H1 (cell line): ENCODE data around the gene TFDP3. TPM values are rescaled to one million over a fixed set of nuclear protein-coding genes. Genes with fewer than 3 reads are reported as not detected.

Experiments
- CTCF ChIA-PET: fragments of 300-600 bp; sonication (Branson Sonifier 250); formaldehyde crosslinking; loops from one replicate; lab custom pipeline; 2021; ENCODE audit not compliant: partially characterized antibody; lab: Charles Lee
- POLR2A ChIA-PET: fragments of 300-600 bp; sonication (Branson Sonifier 250); formaldehyde crosslinking; loops from one replicate; lab custom pipeline; 2021; ENCODE audit warnings: inconsistent platforms; ENCODE audit not compliant: partially characterized antibody; lab: Charles Lee
- DNase-seq, 2 experiments: peaks; one replicate each; pipeline versions ENCODE4 v3.0.0 to v3.0.0-alpha.2; 2010 to 2022; ENCODE audit warnings: low spot score in 2 of 2, low read depth in 1 of 2, mixed read lengths in 1 of 2
- FAIRE-seq: peaks from 2 replicates; lab custom pipeline; 2011; peaks lifted over from hg19 to GRCh38; lab: Jason Lieb, UNC
- H2AFZ ChIP-seq: 2 replicates; pipeline ENCODE4 v1.8.1; 2012; ENCODE audit warnings: low read length, inconsistent platforms
- H2AK5ac ChIP-seq: 2 replicates; pipeline ENCODE4 v1.6.1; 2013; ENCODE audit warnings: low read depth, low read length
- H2BK120ac ChIP-seq: replicated peaks from 2 replicates; pipeline ENCODE3; 2013; ENCODE audit warnings: low read depth, low read length, inconsistent platforms
- H2BK12ac ChIP-seq: 2 replicates; pipeline ENCODE4 v1.6.1; 2013; ENCODE audit warnings: low read depth, low read length
- H2BK15ac ChIP-seq: 2 replicates; pipeline ENCODE4 v1.6.1; 2013; ENCODE audit warnings: low read length
- H2BK20ac ChIP-seq: 2 replicates; pipeline ENCODE4 v1.6.1; 2013; ENCODE audit warnings: low read length
- H2BK5ac ChIP-seq: 2 replicates; pipeline ENCODE4 v1.6.1; 2013; ENCODE audit warnings: low read depth, low read length
- H3K14ac ChIP-seq: 2 replicates; pipeline ENCODE4 v1.6.1; 2013; ENCODE audit warnings: inconsistent platforms; ENCODE audit not compliant: insufficient read length
- H3K18ac ChIP-seq: 2 replicates; pipeline ENCODE4 v1.6.1; 2013; ENCODE audit warnings: low read length; ENCODE audit errors: extremely low read depth
- H3K23ac ChIP-seq: 2 replicates; pipeline ENCODE4 v1.6.1; 2013; ENCODE audit warnings: inconsistent platforms; ENCODE audit not compliant: insufficient read length
- H3K23me2 ChIP-seq: 2 replicates; pipeline ENCODE4 v1.6.1; 2013; ENCODE audit warnings: low read depth, low read length
- H3K27ac ChIP-seq: 2 replicates; pipeline ENCODE4 v1.6.1; 2011; ENCODE audit warnings: low read depth, low read length, inconsistent platforms
- H3K27me3 ChIP-seq, 4 experiments: replicated peaks in 1 of 4; 1 replicate in 1 of 4; 2 replicates in 3 of 4; pipeline versions ENCODE4 v1.6.1 to v1.8.1; 2011 to 2013; ENCODE audit warnings: low read length in 3 of 4, mild to moderate bottlenecking in 3 of 4, inconsistent platforms in 2 of 4, mixed read lengths in 2 of 4, moderate library complexity in 1 of 4; ENCODE audit not compliant: control insufficient read depth in 3 of 4, insufficient read depth in 3 of 4; ENCODE audit errors: extremely low read depth in 1 of 4
- H3K36me3 ChIP-seq, 4 experiments: 2 replicates each; pipeline versions ENCODE4 v1.6.1 to v1.8.1; 2011 to 2013; ENCODE audit warnings: mild to moderate bottlenecking in 4 of 4, low read length in 3 of 4, moderate library complexity in 2 of 4, control low read depth in 1 of 4, inconsistent platforms in 1 of 4; ENCODE audit not compliant: insufficient read depth in 4 of 4, control insufficient read depth in 2 of 4
- H3K4ac ChIP-seq: replicated peaks from 2 replicates; pipeline ENCODE3; 2013; ENCODE audit warnings: low read length, low read depth, mixed read lengths, inconsistent platforms; ENCODE audit not compliant: insufficient read length
- H3K4me1 ChIP-seq, 4 experiments: replicated peaks in 1 of 4; 1 replicate in 1 of 4; 2 replicates in 3 of 4; pipeline versions ENCODE4 v1.6.1 to v1.8.1; 2011 to 2013; ENCODE audit warnings: low read length in 3 of 4, inconsistent platforms in 2 of 4, mixed read lengths in 1 of 4; ENCODE audit not compliant: insufficient read depth in 4 of 4, control insufficient read depth in 3 of 4
- H3K4me2 ChIP-seq, 2 experiments: 2 replicates each; pipeline versions ENCODE4 v1.6.1 to v1.8.1; 2011 to 2013; ENCODE audit warnings: low read depth in 2 of 2, low read length in 2 of 2, control low read depth in 1 of 2, inconsistent platforms in 1 of 2, mild to moderate bottlenecking in 1 of 2; ENCODE audit not compliant: insufficient read depth in 1 of 2
- H3K4me3 ChIP-seq, 4 experiments: fragments of 200-600, 300-600 bp in 1 of 4; sonication (generic), shearing (Covaris generic), sonication (Bioruptor Twin) in 1 of 4; 2 replicates each; pipeline versions ENCODE4 v1.5.1 to v1.8.1; 2011 to 2016; ENCODE audit warnings: low read length in 4 of 4, low read depth in 3 of 4, control low read depth in 2 of 4, inconsistent platforms in 2 of 4, mild to moderate bottlenecking in 2 of 4, mixed read lengths in 1 of 4, moderate library complexity in 1 of 4; ENCODE audit not compliant: insufficient read depth in 2 of 4; ENCODE audit errors: extremely low read depth in 1 of 4
- H3K56ac ChIP-seq: replicated peaks from 2 replicates; pipeline ENCODE3; 2013; ENCODE audit warnings: low read depth, mild to moderate bottlenecking, mixed read lengths, low read length, inconsistent platforms; ENCODE audit not compliant: insufficient read length
- H3K79me1 ChIP-seq: 2 replicates; pipeline ENCODE4 v1.6.1; 2013; ENCODE audit warnings: low read depth, low read length, control low read depth
- H3K79me2 ChIP-seq, 2 experiments: 2 replicates each; pipeline versions ENCODE4 v1.6.1 to v1.8.1; 2012 to 2013; ENCODE audit warnings: low read length in 2 of 2, mild to moderate bottlenecking in 2 of 2, inconsistent platforms in 1 of 2; ENCODE audit not compliant: insufficient read depth in 2 of 2, control insufficient read depth in 1 of 2
- H3K9ac ChIP-seq, 4 experiments: replicated peaks in 1 of 4; 1 replicate in 1 of 4; 2 replicates in 3 of 4; pipeline versions ENCODE4 v1.6.1 to v1.8.1; 2011 to 2013; ENCODE audit warnings: low read depth in 3 of 4, low read length in 3 of 4, control low read depth in 2 of 4, mild to moderate bottlenecking in 2 of 4, moderate library complexity in 2 of 4, inconsistent platforms in 1 of 4; ENCODE audit errors: extremely low read depth in 1 of 4
- H3K9me3 ChIP-seq, 2 experiments: 2 replicates each; pipeline versions ENCODE4 v1.6.1 to v1.8.1; 2012 to 2013; ENCODE audit warnings: mild to moderate bottlenecking in 2 of 2, moderate library complexity in 2 of 2, control low read depth in 1 of 2, inconsistent platforms in 1 of 2, low read depth in 1 of 2, low read length in 1 of 2, mixed read lengths in 1 of 2; ENCODE audit not compliant: insufficient read depth in 2 of 2
- H4K20me1 ChIP-seq, 2 experiments: replicated peaks in 1 of 2; 2 replicates each; pipeline versions ENCODE3 to v1.8.1; 2011 to 2013; ENCODE audit warnings: inconsistent platforms in 2 of 2, low read length in 2 of 2, mild to moderate bottlenecking in 1 of 2; ENCODE audit not compliant: insufficient read depth in 2 of 2, control insufficient read depth in 1 of 2
- H4K5ac ChIP-seq: 2 replicates; pipeline ENCODE4 v1.6.1; 2013; ENCODE audit warnings: low read length, low read depth, mixed read lengths, inconsistent platforms; ENCODE audit not compliant: insufficient read length
- H4K8ac ChIP-seq: 2 replicates; pipeline ENCODE4 v1.8.0; 2013; ENCODE audit warnings: mild to moderate bottlenecking, moderate library complexity, low read length, inconsistent platforms; ENCODE audit not compliant: insufficient read depth; ENCODE audit errors: extremely low read depth
- H4K91ac ChIP-seq: replicated peaks from 2 replicates; pipeline ENCODE3; 2013; ENCODE audit warnings: low read length, mixed read lengths, inconsistent platforms; ENCODE audit not compliant: insufficient read length
- CTBP2 ChIP-seq: IDR thresholded peaks from 2 replicates; pipeline ENCODE4 v1.7.0; 2011; ENCODE audit warnings: borderline replicate concordance, mild to moderate bottlenecking, moderate library complexity, mixed read lengths, low read length; ENCODE audit not compliant: insufficient read depth, insufficient read length
- KDM5A ChIP-seq: fragments of 200-600 bp; IDR thresholded peaks from 2 replicates; pipeline ENCODE4 v1.7.1; 2012; ENCODE audit warnings: mild to moderate bottlenecking, low read length, inconsistent platforms, mixed read lengths
- MAFK ChIP-seq: IDR thresholded peaks from 2 replicates; pipeline ENCODE4 v1.6.1; 2012; ENCODE audit warnings: low read depth, mild to moderate bottlenecking, improper control_type of control experiment, low read length
- RAD21 ChIP-seq, 2 experiments: IDR thresholded peaks in 1 of 2; conservative IDR thresholded peaks in 1 of 2; 2 replicates each; pipeline ENCODE4 v1.6.1; 2011; ENCODE audit warnings: low read depth in 2 of 2, low read length in 2 of 2, improper control_type of control experiment in 1 of 2, inconsistent platforms in 1 of 2, mild to moderate bottlenecking in 1 of 2, moderate library complexity in 1 of 2
- SIN3A ChIP-seq, 2 experiments: IDR thresholded peaks in 1 of 2; conservative IDR thresholded peaks in 1 of 2; 2 replicates each; pipeline ENCODE4 v1.6.1; 2011 to 2012; ENCODE audit warnings: low read length in 2 of 2, improper control_type of control experiment in 1 of 2, low read depth in 1 of 2, mild to moderate bottlenecking in 1 of 2
- SP2 ChIP-seq: IDR thresholded peaks from 2 replicates; pipeline ENCODE4 v1.6.1; 2012; ENCODE audit warnings: mild to moderate bottlenecking, low read length, inconsistent platforms
- ZNF274 ChIP-seq: IDR thresholded peaks from 2 replicates; pipeline ENCODE4 v1.7.0; 2012; ENCODE audit warnings: low read length, borderline replicate concordance; ENCODE audit errors: extremely low read depth
- WGBS, 2 experiments: shearing (Covaris generic) in 1 of 2; methylation state at CpG; one replicate each; pipeline versions ENCODE4 v1.1.6 to v1.1.7; 2013 to 2015; ENCODE audit warnings: low lambda C conversion rate in 2 of 2, mixed read lengths in 2 of 2, inconsistent platforms in 1 of 2, low coverage in 1 of 2, missing lambda C conversion rate in 1 of 2; ENCODE audit not compliant: insufficient replicate concordance in 2 of 2, insufficient coverage in 1 of 2, insufficient read length in 1 of 2; ENCODE audit errors: extremely low coverage in 1 of 2, missing lambda C conversion rate in 1 of 2; 5-methylcytosine and 5-hydroxymethylcytosine counted together
- long read RNA-seq, 2 experiments: library from RNA in 1 of 2; library from capped mRNA in 1 of 2; stranded (forward); transcript quantifications; one replicate each; pipeline ENCODE4 v2.0.0, GENCODE V29; 2021; ENCODE audit warnings: inconsistent platforms in 1 of 2
- polyA minus RNA-seq, 3 experiments: library from RNA; depleted of rRNA, polyadenylated mRNA; stranded (reverse); fragments of >200 nt; gene quantifications; 1 replicate in 2 of 3; 2 replicates in 1 of 3; pipeline ENCODE4 v1.2.3, GENCODE V29; 2011
- polyA plus RNA-seq, 7 experiments: library from polyadenylated mRNA; depleted of rRNA in 3 of 7; stranded (reverse) in 5 of 7; unstranded in 2 of 7; fragments of >200 nt in 5 of 7; fragments of 200-250 nt in 2 of 7; gene quantifications; 1 replicate in 5 of 7; 2 replicates in 1 of 7; 4 replicates in 1 of 7; pipeline versions ENCODE4 v1.2.1 to v1.2.3, GENCODE V29; 2011 to 2013; ENCODE audit warnings: missing spikeins in 2 of 7, mixed read lengths in 2 of 7
- total RNA-seq: library from RNA; stranded (reverse); fragmentation: NEBNext Ultra II Directional; extraction: Animal tissue kit (Norgen Biotek cat#: 25700); gene quantifications from 2 replicates; pipeline ENCODE4 v1.2.1, GENCODE V29; 2021

The TFDP3 gene, protein sequence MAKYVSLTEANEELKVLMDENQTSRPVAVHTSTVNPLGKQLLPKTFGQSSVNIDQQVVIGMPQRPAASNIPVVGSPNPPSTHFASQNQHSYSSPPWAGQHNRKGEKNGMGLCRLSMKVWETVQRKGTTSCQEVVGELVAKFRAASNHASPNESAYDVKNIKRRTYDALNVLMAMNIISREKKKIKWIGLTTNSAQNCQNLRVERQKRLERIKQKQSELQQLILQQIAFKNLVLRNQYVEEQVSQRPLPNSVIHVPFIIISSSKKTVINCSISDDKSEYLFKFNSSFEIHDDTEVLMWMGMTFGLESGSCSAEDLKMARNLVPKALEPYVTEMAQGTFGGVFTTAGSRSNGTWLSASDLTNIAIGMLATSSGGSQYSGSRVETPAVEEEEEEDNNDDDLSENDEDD
- total RNA-seq (not detected in 2 replicates), polyA plus RNA-seq (2011; rRNA removed) (not detected in 2 replicates), polyA minus RNA-seq (2011; rRNA and poly(A)+ RNA removed) (not detected in 2 replicates)
- not detected for polyA plus RNA-seq (2011; cell fraction: cytosol; rRNA removed)
- polyA plus RNA-seq (2011; cell fraction: nucleus; rRNA removed), result not detected
- polyA plus RNA-seq (2012, experiment 1 of 2), result not detected in 4 replicates
- not detected for polyA plus RNA-seq (2012, experiment 2 of 2)
- not detected for polyA plus RNA-seq (2013, experiment 1 of 2)
- not detected for polyA plus RNA-seq (2013, experiment 2 of 2)
- not detected for polyA minus RNA-seq (2011; cell fraction: cytosol; rRNA and poly(A)+ RNA removed)
- polyA minus RNA-seq (2011; cell fraction: nucleus; rRNA and poly(A)+ RNA removed), result not detected
- long read RNA-seq, experiment 1, result 0 reads
- long read RNA-seq, experiment 2, result 0 reads

- no peak within 1 kb of the TSS for H2BK15ac ChIP-seq
- H3K79me2 ChIP-seq, result no peaks in the 10 kb centered on the region
- no peak within 1 kb of the TSS for H4K8ac ChIP-seq
- H4K91ac ChIP-seq, result no peak within 1 kb of the TSS
- H2BK20ac ChIP-seq, result no peak within 1 kb of the TSS
- ChIA-PET CTCF (no interaction called here), POLR2A (no interaction called here)
- H3K9me3 ChIP-seq, result no peaks in the 10 kb centered on the region
- no peak within 1 kb of the TSS for H4K5ac ChIP-seq
- H3K27ac ChIP-seq, result no peak within 1 kb of the TSS
- H3K4me2 ChIP-seq, result no peak within 1 kb of the TSS
- H3K23me2 ChIP-seq, result no peaks in the 10 kb centered on the region
- no peak within 1 kb of the TSS for H3K4ac ChIP-seq
- H2BK12ac ChIP-seq, result no peak within 1 kb of the TSS
- no peak within 1 kb of the TSS for H2BK5ac ChIP-seq
- H3K9ac ChIP-seq, result no peak within 1 kb of the TSS
- no peaks in the 10 kb centered on the region for H3K27me3 ChIP-seq
- no peak within 1 kb of the TSS for H2AFZ ChIP-seq
- no peak within 1 kb of the TSS for H3K4me3 ChIP-seq
- H3K18ac ChIP-seq, result no peak within 1 kb of the TSS
- H2BK120ac ChIP-seq, result no peak within 1 kb of the TSS
- no peaks in the 10 kb centered on the region for H3K4me1 ChIP-seq
- FAIRE-seq (no peak), DNase-seq (no peak)
- 98 to 100% methylated on average over 1 to 6 of the region's 40 CpGs for WGBS, 2 experiments
- no peaks in the 10 kb centered on the region for H4K20me1 ChIP-seq
- H3K79me1 ChIP-seq, result no peaks in the 10 kb centered on the region
- no peak within 1 kb of the TSS for H3K56ac ChIP-seq
- no peak within 1 kb of the TSS for H2AK5ac ChIP-seq
- no peak within 1 kb of the TSS for H3K14ac ChIP-seq
- no peak within 1 kb of the TSS for H3K23ac ChIP-seq
- H3K36me3 ChIP-seq, result no peaks in the 10 kb centered on the region
- no peak for TF ChIP-seq KDM5A
- no peak for TF ChIP-seq MAFK
- TF ChIP-seq SP2, result no peak
- TF ChIP-seq CTBP2, result no peak
- TF ChIP-seq ZNF274, result no peak
- TF ChIP-seq SIN3A (conservative IDR thresholded peaks at IDR 0.05 in 1 of 2, IDR thresholded peaks at IDR 0.05 in 1 of 2; ENCODE audit: low read depth in 1 of 2, low read length in 2 of 2), result no peak
- TF ChIP-seq RAD21 (IDR thresholded peaks at IDR 0.05 in 1 of 2, conservative IDR thresholded peaks at IDR 0.05 in 1 of 2; ENCODE audit: low read depth in 2 of 2, low read length in 2 of 2), result no peak
Observed at GRCh38 chrX:133218329-133218728, at the start of gene TFDP3. Gene TFDP3 (minus strand): TSS chrX:133218354. CDS start chrX:133218259, 95 bp downstream.
